Embryonic facial prominence (tissue), 1 donor: ENCODE results near the gene SCD5.
A peak's percentile ranks its signal among the peaks of the same experiment; 100 is the strongest.

Experiments used
- DNase-seq: peaks from one replicate; pipeline ENCODE4 v3.0.0-alpha.2; 2016; ENCODE audit errors: extremely low spot score

Gene SCD5

GRCh38 chr4:82630079-82630478 lies 168.5 kb downstream of the SCD5 start:
- DNase-seq, result no peak

DNA sequence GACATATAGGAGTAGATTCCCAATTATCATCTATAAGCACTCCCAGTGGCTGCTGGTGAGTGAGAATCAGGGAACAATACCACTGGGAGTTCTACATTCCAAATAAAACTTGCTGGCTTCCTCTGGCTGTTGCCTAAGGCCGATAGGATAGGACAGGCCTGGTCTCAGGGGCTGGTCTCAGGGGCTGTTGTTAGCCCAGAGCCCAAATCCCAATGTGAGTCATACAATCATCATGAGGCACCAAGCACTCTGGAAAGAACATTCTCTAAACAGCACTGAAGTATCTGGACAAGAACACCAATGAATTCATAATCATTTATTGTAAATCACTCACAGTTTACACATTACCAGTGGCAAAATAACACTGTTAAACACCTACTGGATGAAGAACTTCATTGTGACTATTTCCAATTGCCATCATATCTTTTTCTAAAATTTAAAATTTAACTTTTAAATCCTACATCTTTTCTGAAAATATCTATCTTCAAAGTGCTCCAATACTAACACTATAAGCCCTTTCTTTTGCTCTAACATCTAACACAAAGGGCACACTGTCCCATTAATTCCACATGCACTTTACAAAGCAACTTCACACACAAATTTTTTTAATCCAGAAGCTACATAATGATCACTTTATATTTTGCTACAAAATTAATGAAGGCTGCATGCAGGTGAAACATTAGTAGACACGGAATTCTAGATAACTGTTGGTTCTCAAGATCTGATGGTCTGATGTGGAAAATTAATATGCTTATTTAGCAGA lies 169.2 kb downstream of the SCD5 start:
- DNase-seq, result no peak

DNA sequence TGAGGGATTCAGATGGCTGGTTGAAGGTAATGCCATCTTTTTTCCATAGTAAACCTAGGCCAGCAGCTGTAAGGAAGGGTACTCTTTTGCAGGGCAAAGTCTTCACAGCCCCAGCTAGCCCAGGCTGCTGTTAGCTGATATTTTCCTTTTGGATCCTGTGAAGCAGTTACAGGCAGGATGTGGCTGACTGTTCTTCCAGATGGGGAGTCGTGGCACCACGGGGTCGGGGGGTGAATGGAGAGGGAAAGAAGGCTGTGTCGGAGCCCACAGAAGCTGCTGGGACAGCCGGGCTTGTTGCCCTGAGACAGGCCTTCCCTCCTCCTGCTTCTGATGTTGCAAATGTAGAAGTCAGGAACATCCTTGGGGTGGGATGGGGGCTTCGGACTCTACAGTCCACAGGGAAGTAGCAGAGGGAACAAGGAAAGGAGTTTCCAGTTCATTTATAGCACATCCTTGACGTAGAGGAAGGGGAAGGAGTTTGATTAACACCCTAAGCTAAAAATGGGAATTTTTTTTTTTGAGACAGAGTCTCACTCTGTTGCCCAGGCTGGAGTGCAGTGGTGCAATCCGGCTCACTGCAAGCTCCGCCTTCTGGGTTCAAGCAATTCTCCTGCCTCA lies 172.2 kb downstream of the SCD5 start:
- no peak for DNase-seq

GRCh38 chr4:82624819-82625218 lies 173.8 kb downstream of the SCD5 start:
- DNase-seq, result no peak

DNA sequence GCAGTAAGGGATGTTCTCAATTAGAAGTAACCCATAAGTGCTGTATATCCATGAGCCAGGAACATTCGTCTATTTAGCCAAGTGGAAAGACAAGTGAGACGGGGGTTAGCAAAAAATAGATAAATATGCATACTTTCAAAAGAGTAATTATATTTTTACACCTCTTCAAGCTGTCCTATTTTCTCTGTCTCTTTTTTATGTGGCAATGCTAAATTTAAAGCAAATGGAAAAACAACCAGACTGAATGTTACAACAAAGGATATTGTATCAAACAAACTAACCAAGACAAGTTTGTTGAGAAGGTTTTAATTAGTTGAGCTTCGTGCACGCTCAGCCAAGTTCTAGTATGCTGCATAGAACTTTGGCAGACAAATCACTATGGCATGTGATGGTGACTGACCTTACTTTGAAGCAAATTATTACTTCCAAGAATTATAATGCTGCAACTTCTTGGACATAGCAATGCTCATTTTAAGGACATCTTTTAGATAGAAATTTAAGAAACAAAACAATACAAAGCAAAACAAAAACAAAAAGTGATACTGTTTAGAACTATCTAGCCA lies 175.4 kb downstream of the SCD5 start:
- no peak for DNase-seq

DNA sequence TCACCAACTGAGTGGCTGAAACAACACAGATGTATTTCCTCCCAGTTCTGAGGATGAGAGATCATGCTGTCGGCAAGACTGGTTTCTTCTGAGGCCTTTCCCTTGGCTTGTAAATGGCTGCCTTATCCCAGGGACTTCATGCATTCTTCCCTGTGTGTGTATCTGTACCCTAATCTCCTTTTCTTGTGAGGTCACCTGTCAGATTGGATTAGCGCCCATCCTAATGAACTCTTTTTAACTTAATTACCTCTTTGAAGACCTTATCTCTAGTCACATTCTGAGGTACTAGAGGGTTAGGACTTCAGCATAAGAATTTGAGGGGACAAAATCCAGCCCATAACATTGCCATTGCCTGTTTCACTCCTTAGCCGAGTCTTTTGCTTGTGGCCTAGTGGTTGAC lies 177.3 kb downstream of the SCD5 start:
- DNase-seq, result no peak

DNA sequence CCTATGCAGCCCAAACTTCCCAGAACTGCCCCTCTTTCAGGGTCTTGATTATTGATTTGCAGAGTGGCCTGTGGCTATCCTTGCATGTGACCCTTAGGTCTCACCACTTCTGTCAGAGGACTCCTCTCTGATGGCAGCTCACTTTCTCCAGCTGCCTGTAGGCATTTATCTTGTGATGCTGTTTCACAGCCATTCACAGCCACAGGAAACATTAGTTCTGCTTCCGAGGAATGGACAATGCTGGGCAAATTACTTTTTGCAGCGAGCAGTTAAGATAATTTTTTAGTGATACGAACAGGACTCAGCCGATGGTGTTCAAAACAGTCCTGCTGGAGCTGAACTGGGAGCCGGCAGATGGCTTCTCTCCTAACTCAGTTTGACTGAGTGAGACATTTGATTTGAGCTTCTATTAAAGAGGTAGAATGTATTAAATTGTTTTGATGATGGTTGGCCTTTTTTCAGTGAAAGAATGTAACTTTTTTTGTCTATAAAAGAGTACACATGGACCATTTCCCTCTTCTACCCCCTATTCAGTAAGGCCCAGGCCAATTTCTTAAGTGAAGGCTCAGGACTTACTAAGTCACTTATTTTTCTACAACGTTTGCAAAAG lies 178.4 kb downstream of the SCD5 start:
- no peak for DNase-seq

DNA sequence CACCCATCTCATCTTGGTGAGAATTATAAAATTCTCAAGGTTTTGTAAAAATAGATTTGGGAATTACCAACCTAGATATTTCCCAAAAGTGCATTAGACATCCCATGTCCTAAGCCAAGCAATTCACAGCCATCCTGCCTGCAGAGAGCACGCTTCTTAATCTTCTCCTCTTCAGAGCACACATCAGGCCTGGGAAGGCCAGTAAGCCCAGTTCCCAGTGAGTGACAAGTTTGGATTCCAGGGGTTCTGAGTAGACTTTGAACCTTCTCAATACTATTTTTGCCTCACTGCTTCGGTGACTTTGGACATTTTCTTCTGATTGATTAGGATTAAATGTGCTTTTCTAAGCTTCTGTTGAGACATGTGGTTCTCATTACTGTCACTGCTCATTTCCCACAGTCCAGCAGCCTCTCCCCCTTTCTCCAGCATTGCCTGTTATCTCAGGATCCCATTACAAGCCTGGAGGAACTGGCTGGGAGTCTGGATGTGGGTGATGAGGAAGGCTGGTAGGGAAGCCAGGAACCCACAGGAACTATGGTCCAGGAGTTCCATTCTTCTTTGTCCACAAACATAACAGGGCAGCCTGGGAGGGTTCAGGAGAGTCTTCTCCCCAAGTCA lies 180.4 kb downstream of the SCD5 start:
- peak; percentile 7 for DNase-seq

DNA sequence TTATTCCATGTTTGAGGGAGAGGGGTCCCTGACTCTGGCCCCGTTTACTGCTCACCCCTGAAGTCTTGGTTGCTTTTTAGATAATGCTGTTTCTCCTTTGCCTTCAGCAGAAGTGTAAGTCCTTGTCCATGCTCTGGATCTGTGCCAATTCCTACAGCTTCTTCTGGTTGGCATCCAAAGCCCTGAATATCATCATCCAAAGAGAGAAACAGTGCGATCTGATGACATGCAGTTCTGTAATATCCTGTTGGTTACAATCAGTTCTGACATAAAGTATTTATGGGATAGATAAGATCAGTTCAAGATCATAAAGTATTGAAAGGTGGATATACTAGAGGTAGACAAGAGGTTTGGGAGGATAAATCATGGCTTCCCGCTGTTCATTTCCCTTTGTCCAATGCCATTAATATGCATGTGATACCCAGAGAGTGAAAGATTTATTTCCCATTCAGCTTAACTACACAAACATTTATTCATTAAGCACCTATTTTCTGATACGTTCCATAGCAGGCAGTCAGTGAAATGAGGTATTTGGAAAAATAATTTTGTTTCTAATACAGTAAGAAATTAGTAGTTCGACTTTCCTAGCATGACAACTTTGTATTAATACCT lies 183.7 kb downstream of the SCD5 start:
- no peak for DNase-seq

DNA sequence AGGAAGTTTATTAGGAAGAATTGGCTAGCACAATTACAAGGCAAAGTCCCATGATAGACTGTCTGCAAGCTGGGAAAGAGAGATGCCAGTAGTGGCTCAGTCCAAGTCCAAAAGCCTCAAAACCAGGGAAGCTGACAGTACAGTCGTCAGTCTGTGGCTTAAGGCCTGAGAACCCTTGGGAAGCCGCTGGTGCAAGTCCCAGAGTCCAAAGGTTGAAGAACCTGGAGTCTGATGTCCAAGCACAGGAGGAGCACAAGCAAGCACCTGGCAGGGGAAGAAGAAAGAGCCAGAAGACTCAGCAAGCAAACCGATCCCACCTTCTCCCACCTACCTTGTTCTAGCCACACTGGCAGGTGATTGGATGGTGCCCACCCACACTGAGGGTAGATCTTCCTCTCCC lies 185.5 kb downstream of the SCD5 start:
- DNase-seq, result no peak

DNA sequence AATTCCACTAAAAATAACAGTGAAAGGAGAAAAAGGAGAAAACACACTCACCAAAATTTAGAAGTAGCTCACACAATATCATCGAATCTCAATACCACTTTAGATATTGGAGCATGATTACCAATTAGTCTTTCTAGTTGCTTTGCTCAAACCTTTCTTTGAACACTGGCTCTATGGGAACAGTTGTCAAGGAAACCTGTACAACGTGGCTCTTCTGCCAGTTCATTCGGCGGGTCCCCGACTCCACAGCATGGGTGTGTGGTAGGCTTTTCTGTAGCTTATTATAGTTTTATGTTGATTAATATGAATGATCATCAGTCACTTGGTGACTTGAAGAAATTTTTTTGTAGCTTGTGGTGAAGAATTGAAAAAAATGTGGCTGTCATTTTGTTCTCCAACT lies 186.6 kb downstream of the SCD5 start:
- no peak for DNase-seq

- DNase-seq, result no peak
These were observed 187.1 kb downstream of the SCD5 start for GRCh38 chr4:82611527-82611926.

DNA sequence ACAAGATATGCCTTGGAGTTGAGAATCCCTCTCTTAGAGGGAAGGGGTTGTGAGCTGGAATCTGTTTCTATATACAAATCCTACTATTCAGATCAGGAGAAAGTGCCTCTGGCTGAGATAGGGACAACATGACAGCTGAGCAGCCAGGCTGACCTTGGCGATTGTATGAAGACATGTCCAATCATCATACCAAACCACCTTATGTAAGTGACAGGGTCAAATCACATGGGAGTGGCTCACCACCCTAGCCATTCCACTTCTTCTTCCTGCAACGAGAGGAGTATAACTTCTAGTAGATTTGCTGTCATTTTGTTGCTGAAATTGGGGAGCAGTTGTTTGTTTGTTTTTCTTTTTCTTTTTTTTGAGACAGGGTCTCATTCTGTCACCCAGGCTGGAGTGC lies 188.6 kb downstream of the SCD5 start:
- DNase-seq, result no peak

DNA sequence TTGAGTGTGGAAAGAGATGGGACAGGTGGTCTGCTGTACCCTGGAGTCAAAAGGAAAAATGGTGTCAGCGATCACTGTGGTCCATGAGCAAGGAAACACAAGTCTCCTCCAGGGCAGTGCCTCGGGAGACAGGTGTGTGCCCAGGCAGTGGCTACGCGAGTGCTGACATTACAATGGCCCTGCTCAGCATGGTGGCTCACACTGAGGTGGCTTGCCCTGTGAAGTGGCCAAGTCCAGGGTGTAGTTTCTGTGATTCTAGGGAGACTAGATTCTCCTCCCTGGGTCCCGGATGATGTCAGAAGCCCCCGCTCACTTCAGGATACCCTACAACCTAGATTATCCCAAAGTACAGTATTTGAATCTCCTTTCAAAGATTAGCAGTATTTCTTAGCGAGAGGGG lies 192.0 kb downstream of the SCD5 start:
- no peak for DNase-seq

- DNase-seq, result no peak
These were observed 194.1 kb downstream of the SCD5 start for GRCh38 chr4:82604522-82604921.

GRCh38 chr4:82601242-82602015 lies 197.2 kb downstream of the SCD5 start:
- no peak for DNase-seq

GRCh38 chr4:82599336-82599735 lies 199.3 kb downstream of the SCD5 start:
- DNase-seq, result no peak

DNA sequence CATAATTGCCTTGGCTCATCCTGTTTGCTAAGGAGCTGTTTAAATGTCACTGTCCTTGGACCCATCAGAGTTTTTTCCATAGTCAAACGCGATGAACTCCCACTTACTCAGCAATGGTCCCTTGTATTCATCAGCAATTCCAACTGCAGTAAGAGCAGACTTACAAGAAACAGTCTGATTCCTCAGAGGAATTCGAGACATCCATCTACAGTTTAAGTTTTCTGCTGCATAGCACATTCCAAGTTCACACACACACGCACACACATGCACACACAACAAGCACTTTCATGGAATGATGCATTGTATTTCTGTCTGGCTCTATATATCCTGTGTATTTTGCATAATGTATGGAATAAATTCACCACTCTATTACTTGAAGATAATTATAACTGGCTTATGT lies 204.1 kb downstream of the SCD5 start:
- DNase-seq, result no peak

GRCh38 chr4:82593411-82593810 lies 205.2 kb downstream of the SCD5 start:
- DNase-seq, result no peak

DNA sequence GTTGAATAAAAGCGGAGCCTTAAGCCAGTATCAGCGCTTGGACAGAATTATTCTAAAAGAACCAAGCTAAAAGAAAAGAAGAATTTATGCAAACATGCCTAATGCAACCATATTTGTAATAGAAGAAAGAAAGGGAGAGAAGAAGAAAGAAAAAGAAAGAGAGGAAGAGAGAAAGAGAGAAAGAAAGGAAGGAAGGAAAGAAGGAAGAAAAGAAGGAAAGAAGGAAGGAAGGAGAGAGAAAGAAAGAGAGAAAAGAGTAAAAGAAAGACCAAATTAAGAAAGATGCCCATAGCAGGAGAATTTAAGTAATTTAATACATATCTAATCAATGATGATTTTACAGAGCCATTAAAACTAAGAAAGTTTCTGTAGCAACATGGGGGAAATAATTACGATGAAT lies 206.0 kb downstream of the SCD5 start:
- DNase-seq, result no peak

- DNase-seq, result no peak
These were observed 207.0 kb downstream of the SCD5 start for GRCh38 chr4:82591592-82591991.
